HEK293 (cell line): Measurements from ENCODE around the gene CAPN8.

Experiments used
- CTCF ChIA-PET: fragments of 350-600 bp; formaldehyde crosslinking; extraction: SDS; loops from one replicate; lab custom pipeline; 2021; ENCODE audit warnings: antibody characterized with exemption; lab: Yijun Ruan, JAX
- POLR2A ChIA-PET: fragments of 300-600 bp; formaldehyde crosslinking; extraction: SDS; loops from one replicate; lab custom pipeline; 2020; ENCODE audit warnings: antibody characterized with exemption, inconsistent platforms; lab: Yijun Ruan, JAX
- H3K27ac ChIP-seq: fragments of 200-500 bp; sonication (Bioruptor generic); 2 replicates; pipeline ENCODE4 v1.5.1; 2014; ENCODE audit warnings: low read depth, low read length, control low read depth, inconsistent platforms; ENCODE audit errors: extremely low read depth
- H3K36me3 ChIP-seq, 2 experiments: fragments of 200-500 bp in 1 of 2; sonication (Bioruptor generic) in 1 of 2; 1 replicate in 1 of 2; 2 replicates in 1 of 2; pipeline ENCODE4 v1.5.1; 2014 to 2017; ENCODE audit warnings: inconsistent platforms in 2 of 2, low read length in 2 of 2; ENCODE audit not compliant: control insufficient read depth in 2 of 2, insufficient read depth in 1 of 2
- H3K4me1 ChIP-seq: fragments of 200-500 bp; sonication (Bioruptor generic); 2 replicates; pipeline ENCODE4 v1.5.1; 2014; ENCODE audit warnings: mild to moderate bottlenecking, low read length, inconsistent platforms; ENCODE audit not compliant: control insufficient read depth, insufficient read depth
- H3K4me3 ChIP-seq: 2 replicates; pipeline ENCODE4 v1.5.1; 2011; ENCODE audit warnings: low read depth, mild to moderate bottlenecking, control low read depth, low read length, moderate library complexity
- H3K9me3 ChIP-seq: fragments of 200-500 bp; sonication (Bioruptor generic); 2 replicates; pipeline ENCODE4 v1.5.1; 2014; ENCODE audit warnings: low read depth, low read length, inconsistent platforms; ENCODE audit not compliant: control insufficient read depth, insufficient read depth
- FEZF1 ChIP-seq: fragments of 450-650 bp; formaldehyde crosslinking; IDR thresholded peaks from 2 replicates; pipeline ENCODE4 v1.5.1; 2016; ENCODE audit warnings: missing biosample characterization, missing genetic modification characterization
- HOXD13 ChIP-seq: sonication (generic); formaldehyde crosslinking; IDR thresholded peaks from 2 replicates; pipeline ENCODE4 v1.8.0; 2022; ENCODE audit warnings: missing genetic modification reagents, borderline replicate concordance
- KLF1 ChIP-seq: fragments of 450-650 bp; formaldehyde crosslinking; IDR thresholded peaks from 2 replicates; pipeline ENCODE4 v1.5.1; 2016; ENCODE audit warnings: missing biosample characterization, missing genetic modification characterization
- SCRT2 ChIP-seq: fragments of 450-650 bp; formaldehyde crosslinking; IDR thresholded peaks from 2 replicates; pipeline ENCODE4 v1.5.1; 2016; ENCODE audit warnings: missing biosample characterization, missing genetic modification characterization
- TRIM28 ChIP-seq: IDR thresholded peaks from 2 replicates; pipeline ENCODE4 v1.6.1; 2011; ENCODE audit warnings: low read length, control low read depth, borderline replicate concordance
- ZBTB17 ChIP-seq: fragments of 450-650 bp; formaldehyde crosslinking; IDR thresholded peaks from 2 replicates; pipeline ENCODE4 v1.5.1; 2016; ENCODE audit warnings: missing biosample characterization, missing genetic modification characterization
- ZBTB20 ChIP-seq: fragments of 450-650 bp; formaldehyde crosslinking; IDR thresholded peaks from 2 replicates; pipeline ENCODE4 v1.5.1; 2016; ENCODE audit warnings: missing biosample characterization, missing genetic modification characterization
- ZNF169 ChIP-seq: fragments of 450-650 bp; formaldehyde crosslinking; IDR thresholded peaks from 2 replicates; pipeline ENCODE4 v1.5.1; 2016; ENCODE audit warnings: missing biosample characterization, missing genetic modification characterization
- ZNF174 ChIP-seq: fragments of 450-650 bp; formaldehyde crosslinking; IDR thresholded peaks from 2 replicates; pipeline ENCODE4 v1.5.0; 2017; ENCODE audit warnings: missing biosample characterization, mild to moderate bottlenecking, missing genetic modification characterization
- ZNF175 ChIP-seq: fragments of 450-650 bp; formaldehyde crosslinking; IDR thresholded peaks from 2 replicates; pipeline ENCODE4 v1.5.1; 2016; ENCODE audit warnings: missing biosample characterization, missing genetic modification characterization
- ZNF324 ChIP-seq: fragments of 450-650 bp; formaldehyde crosslinking; IDR thresholded peaks from 2 replicates; pipeline ENCODE4 v1.5.1; 2016; ENCODE audit warnings: missing biosample characterization, missing genetic modification characterization
- ZNF530 ChIP-seq: fragments of 450-650 bp; formaldehyde crosslinking; IDR thresholded peaks from 2 replicates; pipeline ENCODE4 v1.5.1; 2016; ENCODE audit warnings: low read depth, missing biosample characterization, missing genetic modification characterization
- ZNF555 ChIP-seq: fragments of 450-650 bp; formaldehyde crosslinking; conservative IDR thresholded peaks from 2 replicates; pipeline ENCODE4 v1.5.1; 2017; ENCODE audit warnings: missing biosample characterization, mild to moderate bottlenecking, missing genetic modification characterization, inconsistent platforms
- ZNF629 ChIP-seq: fragments of 450-650 bp; formaldehyde crosslinking; IDR thresholded peaks from 2 replicates; pipeline ENCODE4 v1.5.1; 2017; ENCODE audit warnings: missing biosample characterization, missing genetic modification characterization
- ZNF664 ChIP-seq: fragments of 450-650 bp; formaldehyde crosslinking; IDR thresholded peaks from 2 replicates; pipeline ENCODE4 v1.5.1; 2016; ENCODE audit warnings: missing biosample characterization, missing genetic modification characterization
- ZNF747 ChIP-seq: fragments of 450-650 bp; formaldehyde crosslinking; IDR thresholded peaks from 2 replicates; pipeline ENCODE4 v1.5.1; 2016; ENCODE audit warnings: missing biosample characterization, missing genetic modification characterization
- TF ChIP-seq, protein P1 (sequence below): fragments of 450-650 bp; formaldehyde crosslinking; IDR thresholded peaks from 2 replicates; pipeline ENCODE4 v1.5.1; 2016; ENCODE audit warnings: missing biosample characterization, missing genetic modification characterization
- TF ChIP-seq, protein P2 (sequence below): fragments of 450-650 bp; formaldehyde crosslinking; IDR thresholded peaks from 2 replicates; pipeline ENCODE4 v1.5.1; 2016; ENCODE audit warnings: missing biosample characterization, missing genetic modification characterization
- TF ChIP-seq, protein P3 (sequence below): fragments of 450-650 bp; formaldehyde crosslinking; IDR thresholded peaks from 2 replicates; pipeline ENCODE4 v1.5.1; 2016; ENCODE audit warnings: missing biosample characterization, missing genetic modification characterization
- TF ChIP-seq, protein P4 (sequence below): fragments of 450-650 bp; formaldehyde crosslinking; IDR thresholded peaks from 2 replicates; pipeline ENCODE4 v1.5.1; 2016; ENCODE audit warnings: missing biosample characterization, missing genetic modification characterization
- TF ChIP-seq, protein P5 (sequence below): fragments of 450-650 bp; formaldehyde crosslinking; IDR thresholded peaks from 2 replicates; pipeline ENCODE4 v1.5.1; 2017; ENCODE audit warnings: missing biosample characterization, missing genetic modification characterization
- TF ChIP-seq, protein P6 (sequence below): fragments of 450-650 bp; formaldehyde crosslinking; IDR thresholded peaks from 2 replicates; pipeline ENCODE4 v1.5.1; 2016; ENCODE audit warnings: missing biosample characterization, missing genetic modification characterization

The CAPN8 gene

DNA sequence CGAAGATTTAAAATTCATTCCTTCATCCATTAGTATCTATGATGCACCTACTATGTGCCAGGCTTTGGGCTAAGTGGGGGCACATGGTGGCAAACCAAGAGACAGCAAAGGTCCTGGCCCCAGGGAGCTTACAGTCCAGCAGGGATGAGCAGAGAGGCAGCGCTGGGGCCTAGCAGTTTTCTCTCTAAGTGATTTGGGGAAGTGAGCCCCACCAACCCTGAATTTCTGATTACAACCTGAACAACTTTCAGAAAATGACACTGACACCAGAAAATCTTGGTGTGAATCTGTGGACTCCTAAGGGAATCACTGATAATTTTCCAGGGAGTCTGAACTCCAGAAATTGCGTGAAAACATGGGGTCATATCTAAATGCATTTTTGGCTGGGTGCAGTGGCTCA, 111.5 kb downstream of the CAPN8 start (continued):
- TF ChIP-seq, protein P1, sequence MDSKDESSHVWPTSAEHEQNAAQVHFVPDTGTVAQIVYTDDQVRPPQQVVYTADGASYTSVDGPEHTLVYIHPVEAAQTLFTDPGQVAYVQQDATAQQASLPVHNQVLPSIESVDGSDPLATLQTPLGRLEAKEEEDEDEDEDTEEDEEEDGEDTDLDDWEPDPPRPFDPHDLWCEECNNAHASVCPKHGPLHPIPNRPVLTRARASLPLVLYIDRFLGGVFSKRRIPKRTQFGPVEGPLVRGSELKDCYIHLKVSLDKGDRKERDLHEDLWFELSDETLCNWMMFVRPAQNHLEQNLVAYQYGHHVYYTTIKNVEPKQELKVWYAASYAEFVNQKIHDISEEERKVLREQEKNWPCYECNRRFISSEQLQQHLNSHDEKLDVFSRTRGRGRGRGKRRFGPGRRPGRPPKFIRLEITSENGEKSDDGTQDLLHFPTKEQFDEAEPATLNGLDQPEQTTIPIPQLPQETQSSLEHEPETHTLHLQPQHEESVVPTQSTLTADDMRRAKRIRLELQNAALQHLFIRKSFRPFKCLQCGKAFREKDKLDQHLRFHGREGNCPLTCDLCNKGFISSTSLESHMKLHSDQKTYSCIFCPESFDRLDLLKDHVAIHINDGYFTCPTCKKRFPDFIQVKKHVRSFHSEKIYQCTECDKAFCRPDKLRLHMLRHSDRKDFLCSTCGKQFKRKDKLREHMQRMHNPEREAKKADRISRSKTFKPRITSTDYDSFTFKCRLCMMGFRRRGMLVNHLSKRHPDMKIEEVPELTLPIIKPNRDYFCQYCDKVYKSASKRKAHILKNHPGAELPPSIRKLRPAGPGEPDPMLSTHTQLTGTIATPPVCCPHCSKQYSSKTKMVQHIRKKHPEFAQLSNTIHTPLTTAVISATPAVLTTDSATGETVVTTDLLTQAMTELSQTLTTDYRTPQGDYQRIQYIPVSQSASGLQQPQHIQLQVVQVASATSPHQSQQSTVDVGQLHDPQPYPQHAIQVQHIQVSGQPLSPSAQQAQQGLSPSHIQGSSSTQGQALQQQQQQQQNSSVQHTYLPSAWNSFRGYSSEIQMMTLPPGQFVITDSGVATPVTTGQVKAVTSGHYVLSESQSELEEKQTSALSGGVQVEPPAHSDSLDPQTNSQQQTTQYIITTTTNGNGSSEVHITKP (tag by site-specific recombination) = no peak
- no peak for TF ChIP-seq HOXD13 (CRISPR knock-in tag)
- no peak for TF ChIP-seq ZNF530 (tag by site-specific recombination)

DNA sequence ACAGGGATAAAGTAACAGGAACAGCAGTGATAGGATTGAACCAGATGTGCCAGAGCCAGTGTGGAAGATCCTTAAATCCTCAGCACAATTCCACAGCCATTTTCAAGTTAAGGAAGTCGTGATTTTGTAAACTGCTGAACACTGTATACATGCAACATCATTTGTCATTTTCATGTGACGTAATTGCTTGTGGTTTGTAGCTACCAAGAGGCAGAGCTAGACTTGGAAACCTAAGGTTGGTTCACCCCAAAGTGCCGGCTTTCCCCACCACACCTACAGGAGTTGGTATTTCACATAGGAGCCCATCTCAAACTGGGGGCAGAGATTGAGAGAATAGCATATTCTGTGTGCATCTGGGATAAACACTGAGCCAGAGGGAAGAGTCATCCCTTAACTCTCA, 113.9 kb downstream of the CAPN8 start:
- ChIA-PET CTCF (interaction anchor here (0.6 to 3.7 kb wide), 3 partner anchors 20 to 76 kb away, joined by 3 to 17 read pairs (median 3); no protein-coding TSS in a partner anchor), POLR2A (no interaction called here)
- Histone ChIP-seq H3K36me3 (no peaks in the 10 kb centered on the region), H3K9me3 (no peaks in the 10 kb centered on the region), H3K4me3 (no peak overlapping the region), H3K27ac (no peak overlapping the region), H3K4me1 (peaks cover 9% of the 10 kb centered on the region)
- TF ChIP-seq ZNF555 = no peak
- no peak for TF ChIP-seq ZNF664 (tag by site-specific recombination)
- TF ChIP-seq, protein P2, sequence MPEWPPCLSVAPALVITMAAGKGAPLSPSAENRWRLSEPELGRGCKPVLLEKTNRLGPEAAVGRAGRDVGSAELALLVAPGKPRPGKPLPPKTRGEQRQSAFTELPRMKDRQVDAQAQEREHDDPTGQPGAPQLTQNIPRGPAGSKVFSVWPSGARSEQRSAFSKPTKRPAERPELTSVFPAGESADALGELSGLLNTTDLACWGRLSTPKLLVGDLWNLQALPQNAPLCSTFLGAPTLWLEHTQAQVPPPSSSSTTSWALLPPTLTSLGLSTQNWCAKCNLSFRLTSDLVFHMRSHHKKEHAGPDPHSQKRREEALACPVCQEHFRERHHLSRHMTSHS (tag by site-specific recombination) = no peak
- no peak for TF ChIP-seq KLF1 (tag by site-specific recombination)
- TF ChIP-seq, protein P3, sequence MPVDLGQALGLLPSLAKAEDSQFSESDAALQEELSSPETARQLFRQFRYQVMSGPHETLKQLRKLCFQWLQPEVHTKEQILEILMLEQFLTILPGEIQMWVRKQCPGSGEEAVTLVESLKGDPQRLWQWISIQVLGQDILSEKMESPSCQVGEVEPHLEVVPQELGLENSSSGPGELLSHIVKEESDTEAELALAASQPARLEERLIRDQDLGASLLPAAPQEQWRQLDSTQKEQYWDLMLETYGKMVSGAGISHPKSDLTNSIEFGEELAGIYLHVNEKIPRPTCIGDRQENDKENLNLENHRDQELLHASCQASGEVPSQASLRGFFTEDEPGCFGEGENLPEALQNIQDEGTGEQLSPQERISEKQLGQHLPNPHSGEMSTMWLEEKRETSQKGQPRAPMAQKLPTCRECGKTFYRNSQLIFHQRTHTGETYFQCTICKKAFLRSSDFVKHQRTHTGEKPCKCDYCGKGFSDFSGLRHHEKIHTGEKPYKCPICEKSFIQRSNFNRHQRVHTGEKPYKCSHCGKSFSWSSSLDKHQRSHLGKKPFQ = no peak
- no peak for TF ChIP-seq ZNF629
- TF ChIP-seq, protein P4, sequence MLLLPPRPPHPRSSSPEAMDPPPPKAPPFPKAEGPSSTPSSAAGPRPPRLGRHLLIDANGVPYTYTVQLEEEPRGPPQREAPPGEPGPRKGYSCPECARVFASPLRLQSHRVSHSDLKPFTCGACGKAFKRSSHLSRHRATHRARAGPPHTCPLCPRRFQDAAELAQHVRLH (tag by site-specific recombination) = no peak
- TF ChIP-seq ZBTB20 (tag by site-specific recombination) = no peak
- TF ChIP-seq ZNF324 (tag by site-specific recombination) = no peak
- TF ChIP-seq ZBTB17 (tag by site-specific recombination) = no peak
- TF ChIP-seq ZNF169 (tag by site-specific recombination) = no peak
- no peak for TF ChIP-seq ZNF747 (tag by site-specific recombination)
- TF ChIP-seq ZNF174 (tag by site-specific recombination) = no peak
- no peak for TF ChIP-seq ZNF175 (tag by site-specific recombination)
- no peak for TF ChIP-seq SCRT2

DNA sequence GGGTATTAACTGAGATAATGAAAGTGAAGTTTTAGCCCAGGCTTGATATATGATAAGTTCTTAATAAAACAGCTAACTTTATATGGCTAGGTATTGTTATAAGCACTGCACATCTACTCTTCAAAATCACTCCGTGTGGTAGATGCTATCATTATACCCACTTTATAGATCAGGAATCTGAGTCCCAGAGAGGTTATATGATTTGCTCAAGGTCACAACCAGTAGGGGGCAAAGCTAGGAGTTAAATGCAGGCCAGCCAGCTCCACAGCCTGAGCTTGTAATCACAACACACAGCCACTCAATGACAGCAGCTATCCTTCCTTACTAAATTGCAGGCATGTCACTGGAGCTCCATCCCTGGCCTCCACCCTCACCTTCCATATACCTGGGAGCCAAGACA, 115.8 kb downstream of the CAPN8 start:
- Histone ChIP-seq H3K4me1 (peaks cover 9% of the 10 kb centered on the region), H3K4me3 (no peak overlapping the region), H3K36me3 (no peaks in the 10 kb centered on the region), H3K27ac (no peak overlapping the region), H3K9me3 (no peaks in the 10 kb centered on the region)
- CTCF ChIA-PET = interaction anchor here (0.6 to 3.7 kb wide), 10 partner anchors 9 to 416 kb away, joined by 3 to 17 read pairs (median 6); no protein-coding TSS in a partner anchor
- POLR2A ChIA-PET = interaction anchor here (1.0 kb wide), 1 partner anchor 11 kb away, joined by 3 read pairs; no protein-coding TSS in a partner anchor
- TF ChIP-seq FEZF1 (tag by site-specific recombination) (no peak), ZNF629 (no peak), TRIM28 (0 out of 2 replicates have a peak, but pooled peaks have one; percentile 26)
- TF ChIP-seq, protein P5, sequence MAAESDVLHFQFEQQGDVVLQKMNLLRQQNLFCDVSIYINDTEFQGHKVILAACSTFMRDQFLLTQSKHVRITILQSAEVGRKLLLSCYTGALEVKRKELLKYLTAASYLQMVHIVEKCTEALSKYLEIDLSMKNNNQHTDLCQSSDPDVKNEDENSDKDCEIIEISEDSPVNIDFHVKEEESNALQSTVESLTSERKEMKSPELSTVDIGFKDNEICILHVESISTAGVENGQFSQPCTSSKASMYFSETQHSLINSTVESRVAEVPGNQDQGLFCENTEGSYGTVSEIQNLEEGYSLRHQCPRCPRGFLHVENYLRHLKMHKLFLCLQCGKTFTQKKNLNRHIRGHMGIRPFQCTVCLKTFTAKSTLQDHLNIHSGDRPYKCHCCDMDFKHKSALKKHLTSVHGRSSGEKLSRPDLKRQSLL (tag by site-specific recombination) = no peak
- TF ChIP-seq, protein P6, sequence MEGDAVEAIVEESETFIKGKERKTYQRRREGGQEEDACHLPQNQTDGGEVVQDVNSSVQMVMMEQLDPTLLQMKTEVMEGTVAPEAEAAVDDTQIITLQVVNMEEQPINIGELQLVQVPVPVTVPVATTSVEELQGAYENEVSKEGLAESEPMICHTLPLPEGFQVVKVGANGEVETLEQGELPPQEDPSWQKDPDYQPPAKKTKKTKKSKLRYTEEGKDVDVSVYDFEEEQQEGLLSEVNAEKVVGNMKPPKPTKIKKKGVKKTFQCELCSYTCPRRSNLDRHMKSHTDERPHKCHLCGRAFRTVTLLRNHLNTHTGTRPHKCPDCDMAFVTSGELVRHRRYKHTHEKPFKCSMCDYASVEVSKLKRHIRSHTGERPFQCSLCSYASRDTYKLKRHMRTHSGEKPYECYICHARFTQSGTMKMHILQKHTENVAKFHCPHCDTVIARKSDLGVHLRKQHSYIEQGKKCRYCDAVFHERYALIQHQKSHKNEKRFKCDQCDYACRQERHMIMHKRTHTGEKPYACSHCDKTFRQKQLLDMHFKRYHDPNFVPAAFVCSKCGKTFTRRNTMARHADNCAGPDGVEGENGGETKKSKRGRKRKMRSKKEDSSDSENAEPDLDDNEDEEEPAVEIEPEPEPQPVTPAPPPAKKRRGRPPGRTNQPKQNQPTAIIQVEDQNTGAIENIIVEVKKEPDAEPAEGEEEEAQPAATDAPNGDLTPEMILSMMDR (tag by site-specific recombination) = 0 out of 2 replicates have a peak, but pooled peaks have one; percentile 10
